ENCODE measurements around the gene TERB1.

Gene TERB1

DNA sequence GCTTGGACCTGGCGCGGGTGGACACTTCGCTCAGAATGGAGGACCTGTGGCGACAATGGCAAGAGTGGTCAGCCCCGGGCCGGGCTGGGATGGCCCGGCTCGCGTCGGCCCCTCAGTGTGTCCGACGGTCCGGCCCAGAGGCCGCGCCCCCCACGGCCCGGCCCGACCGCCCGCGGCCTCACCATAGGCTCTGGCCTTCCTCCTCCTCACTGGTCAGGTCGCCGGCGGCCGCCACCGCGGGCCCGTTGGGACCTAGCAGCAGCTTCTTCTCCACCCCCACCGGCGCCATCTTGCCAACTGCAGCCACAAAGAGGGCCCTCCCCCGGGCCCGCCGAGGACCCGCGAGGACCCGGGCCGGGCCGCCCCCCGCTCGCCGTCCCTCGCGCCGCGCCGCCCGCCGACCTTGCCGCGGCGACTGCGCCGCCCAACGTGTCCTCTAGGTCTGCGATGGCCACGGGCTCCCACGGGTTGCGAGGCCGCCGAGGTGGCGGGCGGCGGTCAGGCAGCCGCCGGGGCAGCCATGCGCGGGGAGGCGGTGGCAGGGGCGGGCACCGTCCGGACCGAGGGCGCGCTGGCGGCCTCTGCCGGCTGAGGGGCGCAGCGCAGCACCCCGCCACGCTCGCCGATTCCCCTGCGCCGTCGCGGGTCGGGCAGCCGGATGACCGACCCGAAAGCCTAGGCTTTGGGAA, 49.9 kb downstream of the TERB1 start, which contains the start of gene DYNC1LI2:
DYNC1LI2 (minus strand) TSS at position 307 of the 689 bp plus-strand sequence; CDS start at position 289, 18 bp downstream.
- in situ Hi-C loops (cut with HindIII; ENCODE audit: low sequenced_read_pairs), result loop anchor here (10.0 kb wide), 1 partner anchor 53 kb away; the partner anchor contains the start of gene TERB1

DNA sequence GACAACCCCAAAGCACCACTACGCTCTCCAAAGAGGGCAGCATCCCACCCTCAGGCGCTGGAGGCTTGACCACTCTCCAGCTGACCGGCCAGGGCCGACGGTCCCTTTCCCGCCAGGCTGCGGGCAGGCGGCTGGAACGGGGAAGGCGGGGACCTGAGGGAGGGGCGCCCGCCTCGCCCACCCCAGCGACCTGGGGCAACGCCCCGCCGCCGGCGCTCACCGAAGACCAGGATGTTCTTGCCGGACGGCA, 50.4 kb downstream of the TERB1 start:
- in situ Hi-C loops (cut with HindIII; ENCODE audit: low sequenced_read_pairs), result loop anchor here (10.0 kb wide), 1 partner anchor 54 kb away; the partner anchor contains the start of gene TERB1

- in situ Hi-C loops (cut with HindIII; ENCODE audit: low sequenced_read_pairs), result loop anchor here (10.0 kb wide), 1 partner anchor 54 kb away; the partner anchor contains the start of gene TERB1
These were observed 50.9 kb downstream of the TERB1 start for GRCh38 chr16:66750279-66751052.

DNA sequence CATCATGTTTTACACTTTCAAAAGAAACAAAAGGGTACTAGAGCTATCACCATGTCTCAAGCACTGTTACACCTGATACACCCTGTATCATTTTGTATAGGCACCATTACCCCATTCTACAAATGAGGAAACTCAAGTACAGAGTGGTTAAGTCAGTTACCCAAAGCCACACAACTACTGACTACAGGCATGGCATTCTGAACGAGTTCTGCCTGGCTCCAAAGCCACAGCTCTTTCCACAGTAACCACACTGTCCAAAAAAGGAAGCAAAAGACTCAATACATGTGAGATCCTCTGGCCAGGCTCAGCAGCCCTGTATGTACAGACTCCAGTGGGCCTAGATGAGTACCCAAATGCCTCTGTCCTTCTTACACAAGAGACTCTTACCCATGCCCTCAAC, 54.7 kb downstream of the TERB1 start:
- in situ Hi-C loops (cut with HindIII; ENCODE audit: low sequenced_read_pairs), result no loop called here

DNA sequence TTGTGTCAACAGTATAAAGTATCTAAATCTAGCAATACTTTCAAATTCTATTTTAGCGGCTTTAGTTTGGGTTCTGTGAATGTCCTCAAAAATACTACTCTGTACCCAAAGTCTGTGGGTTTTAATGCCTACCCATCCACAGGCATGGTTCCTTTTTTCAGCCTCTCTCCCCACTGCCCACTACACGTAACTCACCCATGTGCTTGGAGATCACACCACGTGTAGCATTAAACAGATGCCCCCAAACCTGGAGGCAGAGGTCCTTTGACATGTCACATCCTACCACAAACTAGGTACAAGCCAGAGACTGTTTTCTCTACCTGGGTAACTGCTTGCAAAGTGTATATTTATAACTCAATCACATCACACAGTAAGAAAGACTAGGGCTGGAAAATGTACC, 55.3 kb downstream of the TERB1 start:
- in situ Hi-C loops (cut with HindIII; ENCODE audit: low sequenced_read_pairs), result no loop called here

DNA sequence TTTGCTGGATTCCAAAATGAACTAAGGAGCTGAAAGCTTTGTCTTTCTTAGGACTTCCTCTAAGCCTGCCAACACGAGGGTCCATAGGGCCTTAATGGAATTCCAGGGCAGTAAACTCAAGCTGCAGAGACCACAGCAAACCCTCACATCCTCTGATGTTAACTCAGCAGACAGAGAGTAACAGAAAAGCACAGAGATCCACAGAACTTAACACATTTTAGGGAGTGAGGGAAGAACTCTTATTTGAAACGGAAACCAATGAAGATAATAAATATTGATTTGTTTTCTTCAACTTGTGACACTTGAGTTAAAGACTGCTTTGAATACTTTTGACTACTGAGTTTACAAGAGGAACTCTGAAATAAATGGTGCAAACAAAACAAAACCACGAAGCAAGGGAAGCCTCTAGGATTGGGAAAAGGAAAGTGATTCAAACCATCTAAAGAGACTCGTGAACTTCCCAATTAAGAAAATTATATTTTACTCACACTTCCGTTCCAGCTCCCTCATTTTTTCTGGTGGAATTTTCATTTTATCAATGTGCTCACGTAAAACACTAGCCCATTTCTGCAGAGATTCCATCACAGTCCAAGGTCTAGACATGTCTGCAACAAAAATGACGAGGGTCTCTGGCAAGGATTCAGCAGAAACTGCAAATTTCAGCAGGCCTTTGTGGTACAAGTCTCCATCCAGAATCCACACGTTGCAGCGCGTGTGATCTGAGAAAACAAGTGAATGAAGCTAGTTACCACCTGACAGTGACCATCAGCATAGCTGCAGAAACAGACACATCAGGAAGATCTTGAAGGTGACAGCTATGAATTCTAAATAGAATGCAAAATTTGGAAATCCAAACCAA, 59.2 kb downstream of the TERB1 start:
- in situ Hi-C loops (cut with HindIII; ENCODE audit: low sequenced_read_pairs), result no loop called here

DNA sequence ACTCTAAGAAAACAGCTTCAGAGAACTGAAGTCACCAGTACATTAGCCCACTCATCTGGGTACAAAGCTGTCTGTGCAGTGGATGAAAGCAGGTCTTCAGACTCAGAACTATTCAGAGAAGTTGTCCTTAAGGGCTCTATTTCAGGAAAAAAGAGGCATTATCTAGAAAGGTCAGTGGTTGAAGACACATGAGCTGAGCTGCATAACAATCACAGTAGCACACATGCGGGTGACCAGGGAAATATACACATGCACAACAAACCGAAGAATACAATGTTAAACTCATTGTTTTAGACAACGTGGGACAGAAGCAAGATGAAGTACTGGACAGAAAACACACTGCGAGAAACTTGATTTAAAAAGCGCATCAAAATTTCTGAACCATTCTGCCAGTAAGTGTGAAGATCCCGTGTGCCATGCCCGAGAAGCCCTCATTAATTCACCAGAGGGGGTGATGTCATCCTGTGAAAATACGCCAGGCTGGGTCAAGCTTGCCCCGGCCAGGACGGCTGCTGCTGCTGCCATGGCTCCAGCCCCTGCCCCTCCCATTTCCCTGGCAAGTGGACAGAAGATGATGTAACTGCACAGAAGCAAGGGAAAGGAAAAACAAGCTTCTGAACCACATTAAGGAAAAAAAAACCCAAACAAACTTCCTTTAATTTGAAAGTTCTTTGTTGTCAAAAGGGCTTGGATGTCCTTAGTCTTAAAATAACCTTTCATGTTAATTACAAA, 60.0 kb downstream of the TERB1 start:
- in situ Hi-C loops (cut with HindIII; ENCODE audit: low sequenced_read_pairs), result no loop called here

GRCh38 chr16:66740533-66740932, 60.9 kb downstream of the TERB1 start:
- in situ Hi-C loops (cut with HindIII; ENCODE audit: low sequenced_read_pairs), result no loop called here

DNA sequence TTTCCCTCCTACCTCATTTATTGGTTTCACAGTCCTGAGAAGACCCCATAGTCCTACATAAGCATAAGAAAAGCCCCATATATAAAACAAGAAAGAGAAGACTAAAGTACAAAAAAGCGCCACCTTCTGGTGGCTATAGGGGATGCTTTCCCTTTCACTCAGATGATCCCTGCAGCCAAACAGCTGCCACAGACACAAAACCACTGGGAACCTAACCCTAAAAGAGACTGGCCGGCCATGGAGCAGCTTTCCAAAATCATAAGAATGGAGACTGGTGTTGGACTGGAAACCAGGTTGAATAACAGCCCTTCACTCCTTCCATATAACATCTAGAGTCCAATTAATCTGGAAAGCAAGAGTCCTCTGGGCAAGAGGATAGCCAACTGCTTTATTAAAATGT, 61.4 kb downstream of the TERB1 start:
- in situ Hi-C loops (cut with HindIII; ENCODE audit: low sequenced_read_pairs), result no loop called here

GRCh38 chr16:66735891-66736290, 65.5 kb downstream of the TERB1 start:
- in situ Hi-C loops (cut with HindIII; ENCODE audit: low sequenced_read_pairs), result no loop called here

GRCh38 chr16:66731101-66731500, 70.3 kb downstream of the TERB1 start:
- in situ Hi-C loops (cut with HindIII; ENCODE audit: low sequenced_read_pairs), result no loop called here

- in situ Hi-C loops (cut with HindIII; ENCODE audit: low sequenced_read_pairs), result no loop called here
These were observed 72.6 kb downstream of the TERB1 start for GRCh38 chr16:66728804-66729203.

DNA sequence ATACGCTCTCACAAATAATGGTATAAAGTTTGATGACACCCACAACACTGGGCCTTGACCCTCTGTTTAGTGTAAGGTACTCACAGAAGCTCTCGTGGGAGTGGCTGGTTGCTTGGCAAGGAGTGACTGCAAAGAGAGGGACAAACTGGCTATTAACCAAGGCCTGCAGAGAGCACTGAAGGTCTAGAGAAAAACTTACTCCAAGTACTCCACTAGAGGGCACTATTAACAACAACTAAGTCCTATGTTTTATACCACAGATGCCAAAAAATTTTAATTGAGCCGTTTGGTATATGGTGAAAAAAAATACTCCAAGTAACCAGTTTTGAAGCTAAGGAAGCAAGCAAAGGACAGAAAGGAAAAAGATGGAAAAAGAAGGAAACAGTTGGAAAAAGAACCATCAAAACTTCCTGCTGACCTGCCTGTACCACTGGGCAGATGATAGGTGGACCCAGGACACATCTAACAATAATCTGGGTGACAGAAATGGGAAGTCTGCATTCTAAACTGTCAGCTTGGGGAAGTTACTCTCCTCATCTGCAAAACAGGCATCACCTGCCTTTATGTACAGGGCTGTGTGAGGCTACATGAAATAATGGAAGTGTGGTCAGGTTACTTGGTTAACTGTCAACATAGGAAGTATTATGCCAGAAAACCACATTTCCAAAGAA, 73.1 kb downstream of the TERB1 start:
- in situ Hi-C loops (cut with HindIII; ENCODE audit: low sequenced_read_pairs), result no loop called here

DNA sequence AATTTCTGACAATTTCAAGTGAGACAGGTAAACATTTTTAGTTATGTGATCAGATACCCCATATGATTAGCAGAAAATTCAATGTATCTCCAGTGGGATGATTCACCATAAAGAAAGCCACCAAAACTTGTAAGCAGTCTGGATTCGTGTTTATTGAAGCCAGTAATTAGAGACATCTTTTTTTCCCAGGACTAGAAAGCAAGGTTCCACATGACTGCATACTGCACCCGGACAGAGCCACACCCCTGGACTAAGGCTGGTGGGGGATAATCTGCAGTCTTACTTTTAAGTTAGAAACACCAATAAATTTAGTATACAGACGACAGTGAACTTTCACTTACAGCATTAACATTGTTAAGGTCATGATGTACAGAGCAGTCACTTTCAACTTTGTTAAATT, 80.6 kb downstream of the TERB1 start:
- in situ Hi-C loops (cut with HindIII; ENCODE audit: low sequenced_read_pairs), result no loop called here

DNA sequence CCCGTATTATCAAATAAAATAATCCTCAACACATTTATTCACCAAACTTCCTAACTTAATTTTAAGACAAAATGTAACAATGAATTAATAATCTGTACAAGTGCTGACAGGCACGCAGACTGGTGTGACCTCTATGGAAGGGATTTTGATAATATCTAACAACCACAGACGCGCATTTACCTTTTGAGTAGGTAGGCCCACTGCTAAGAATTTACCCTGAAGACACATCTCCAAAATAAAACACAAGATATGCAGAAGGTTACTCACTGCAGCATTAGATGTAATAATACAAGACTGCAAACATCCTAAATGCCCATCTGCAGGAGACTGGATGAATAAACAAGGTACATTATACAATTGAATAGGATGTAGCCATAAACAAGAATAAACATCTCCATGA, 82.1 kb downstream of the TERB1 start:
- in situ Hi-C loops (cut with HindIII; ENCODE audit: low sequenced_read_pairs), result loop anchor here (5.0 kb wide), 1 partner anchor 37 kb away; no protein-coding TSS in a partner anchor

DNA sequence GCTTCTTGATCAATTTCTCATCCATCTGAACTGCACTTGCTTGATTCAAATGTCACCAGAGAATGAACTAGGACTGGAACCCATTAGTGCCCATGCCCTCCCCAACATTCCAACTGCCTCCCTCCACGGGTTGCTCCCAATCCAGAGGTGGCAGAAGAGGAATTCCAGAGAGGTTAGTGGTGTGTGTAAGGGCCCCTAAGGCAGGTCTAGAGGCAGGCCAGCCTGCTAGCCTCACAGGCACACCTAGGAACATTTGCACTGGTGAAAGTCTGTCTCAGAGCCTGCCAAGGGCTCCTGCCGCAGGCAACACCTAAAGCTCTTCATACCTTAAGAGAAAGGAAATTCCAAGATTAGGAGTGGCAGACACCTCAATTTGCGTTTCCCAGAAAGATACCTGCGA, 83.6 kb downstream of the TERB1 start:
- in situ Hi-C loops (cut with HindIII; ENCODE audit: low sequenced_read_pairs), result loop anchor here (5.0 kb wide), 1 partner anchor 35 kb away; no protein-coding TSS in a partner anchor

DNA sequence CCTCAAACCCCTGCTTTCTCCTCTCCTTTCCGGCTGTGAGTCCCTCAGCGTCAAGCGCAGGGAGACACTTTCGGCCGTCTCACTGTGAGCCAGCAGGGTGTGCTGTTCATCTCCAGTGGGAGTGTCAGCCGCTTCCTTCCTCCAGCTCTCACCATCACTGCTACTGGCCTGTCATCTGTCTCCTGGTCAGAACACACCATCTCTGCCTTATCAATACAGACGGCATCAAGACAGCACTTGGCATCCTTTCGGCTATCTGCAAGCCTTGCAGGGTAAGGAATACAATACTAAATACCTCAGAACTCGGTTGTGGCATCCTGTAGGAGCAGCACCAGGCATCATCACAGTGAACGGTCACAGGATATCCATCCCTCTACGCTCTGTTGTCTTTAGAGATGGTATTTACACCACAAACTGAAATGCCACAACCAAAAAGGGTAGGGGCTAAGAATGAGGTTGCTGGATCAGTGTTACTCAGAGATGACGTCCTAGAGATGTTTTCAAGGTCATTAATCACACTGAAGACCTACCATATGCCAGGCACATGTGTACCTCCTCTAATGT, 84.2 kb downstream of the TERB1 start:
- in situ Hi-C loops (cut with HindIII; ENCODE audit: low sequenced_read_pairs), result loop anchor here (5.0 kb wide), 1 partner anchor 35 kb away; no protein-coding TSS in a partner anchor

DNA sequence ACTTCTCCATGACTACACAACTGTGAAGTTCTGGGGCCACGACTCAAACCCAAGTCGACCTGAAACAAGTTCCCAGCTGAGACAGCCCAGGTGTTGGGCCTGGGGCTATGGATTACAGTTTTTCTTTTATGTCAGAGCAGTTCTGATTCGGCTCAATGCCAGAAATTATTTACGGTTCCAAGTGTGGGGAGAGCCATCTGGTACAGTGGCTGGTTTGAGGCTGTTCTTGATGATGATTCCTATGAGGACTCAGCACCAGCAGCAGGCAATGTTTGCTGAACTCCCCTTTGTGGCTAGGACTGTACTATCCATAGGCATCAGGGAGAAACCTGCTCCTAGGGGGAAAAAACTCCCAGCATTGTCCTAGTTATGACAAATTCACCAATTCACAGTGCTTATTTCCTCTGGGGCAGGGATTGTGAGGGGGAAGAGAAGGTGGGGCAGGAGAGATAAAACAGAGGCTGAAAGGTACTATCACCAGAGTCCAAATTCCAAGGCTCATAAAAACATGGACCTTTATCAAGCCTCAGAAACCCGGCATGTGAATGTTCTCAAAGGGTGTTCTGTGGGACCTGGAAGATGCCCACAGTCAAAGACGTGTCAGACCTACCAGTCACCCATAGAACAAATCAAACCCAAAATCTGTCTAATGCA, 86.6 kb downstream of the TERB1 start:
- in situ Hi-C loops (cut with HindIII; ENCODE audit: low sequenced_read_pairs), result loop anchor here (5.0 kb wide), 1 partner anchor 32 kb away; no protein-coding TSS in a partner anchor

- in situ Hi-C loops (cut with HindIII; ENCODE audit: low sequenced_read_pairs), result no loop called here
These were observed 87.3 kb downstream of the TERB1 start for GRCh38 chr16:66714062-66714461.

Data from endothelial cell of hepatic sinusoid (primary cell).